ENCODE measurements around the gene DNAJC21. TPM values are rescaled to one million over a fixed set of nuclear protein-coding genes. Genes with fewer than 3 reads are reported as not detected.

The DNAJC21 gene
- total RNA-seq, 1 donor from 2014 or later = 69.0 TPM

DNA sequence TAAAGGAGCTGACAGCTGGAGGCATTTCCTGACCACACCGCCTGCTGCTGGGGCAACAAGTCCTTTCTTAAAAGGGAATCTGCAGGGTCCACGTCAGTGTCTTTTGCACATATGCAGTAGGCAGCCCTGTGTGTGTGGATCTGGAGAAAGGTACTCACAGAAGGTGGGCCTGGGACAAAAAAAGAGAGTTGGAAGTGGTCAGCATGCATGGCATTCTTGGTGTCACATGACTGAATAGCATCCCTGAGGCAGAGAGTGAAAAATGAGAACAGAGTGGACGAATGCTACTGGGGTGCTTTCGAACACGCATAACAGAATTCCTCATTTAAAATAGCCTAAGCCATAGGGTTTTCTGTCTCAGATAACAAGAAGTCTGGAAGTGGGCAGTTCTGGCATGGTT is 47.0 kb downstream of the DNAJC21 start:
- H3K27ac Mint-ChIP-seq = no peak overlapping the region
- DNase-seq = no peak
- no peaks in the 10 kb centered on the region for H3K36me3 Mint-ChIP-seq (ENCODE audit: low read depth)
- H3K27me3 Mint-ChIP-seq = peaks cover 13% of the 10 kb centered on the region
- intact Hi-C loops (cut with micrococcal nuclease) = no loop called here
- no peak overlapping the region for H3K4me3 Mint-ChIP-seq
- no peaks in the 10 kb centered on the region for H3K4me1 Mint-ChIP-seq
- H3K9me3 Mint-ChIP-seq = no peaks in the 10 kb centered on the region

DNA sequence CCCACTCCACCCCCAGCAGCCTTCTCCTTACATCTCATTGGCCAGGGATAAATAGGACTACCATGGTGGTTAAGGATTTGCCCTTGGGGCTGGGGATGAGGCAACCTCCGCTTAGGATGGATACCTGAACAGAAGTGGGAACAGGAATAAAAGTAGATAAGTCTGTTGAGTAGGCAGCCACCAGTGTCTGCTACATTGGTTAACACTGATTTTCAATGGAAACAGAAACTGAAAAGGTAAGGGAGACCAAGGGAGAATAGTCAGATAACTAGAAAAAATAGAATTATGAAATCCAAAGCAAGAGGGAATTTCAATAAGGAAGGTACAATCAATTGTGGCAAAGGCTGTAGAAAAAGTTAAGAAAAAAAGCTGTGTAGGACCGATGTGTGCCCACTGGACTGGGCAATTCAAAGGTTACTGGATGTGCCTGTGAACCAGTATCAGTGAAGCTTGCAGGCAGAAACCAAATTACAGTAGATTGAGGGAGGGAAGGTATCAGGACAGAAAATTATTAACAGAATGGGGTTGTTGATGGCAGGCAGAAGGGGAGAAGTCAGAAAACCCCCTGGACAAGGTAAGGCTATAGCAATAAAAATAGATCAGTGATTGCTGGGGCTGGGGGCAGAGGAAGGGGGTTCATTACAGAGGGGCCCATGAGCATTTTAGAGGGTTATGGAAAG is 48.7 kb downstream of the DNAJC21 start:
- Mint-ChIP-seq H3K27me3 (peaks cover 13% of the 10 kb centered on the region), H3K4me1 (no peaks in the 10 kb centered on the region), H3K27ac (no peak overlapping the region), H3K4me3 (no peak overlapping the region), H3K9me3 (no peaks in the 10 kb centered on the region), H3K36me3 (ENCODE audit: low read depth) (no peaks in the 10 kb centered on the region)
- no peak for DNase-seq
- intact Hi-C loops (cut with micrococcal nuclease) = no loop called here

DNA sequence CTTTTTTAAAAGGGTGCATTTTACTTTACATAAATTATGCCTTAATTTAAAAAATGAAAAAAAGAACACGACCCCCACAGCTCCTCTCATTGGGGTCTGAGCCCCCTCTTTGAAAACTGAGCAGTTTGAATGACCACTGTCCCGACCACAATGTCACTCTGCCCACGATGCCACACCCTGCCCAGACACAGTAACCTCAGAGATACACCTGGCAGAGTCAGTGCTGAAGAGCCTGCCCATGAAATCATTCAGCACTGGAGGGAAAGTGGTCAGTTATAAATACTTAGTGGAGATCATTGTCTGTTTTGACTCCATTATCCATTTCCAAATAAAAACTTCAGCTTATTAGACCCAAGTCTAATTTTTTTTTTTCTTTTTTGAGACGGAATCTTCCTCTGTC is 49.3 kb downstream of the DNAJC21 start:
- H3K4me3 Mint-ChIP-seq = no peak overlapping the region
- no peaks in the 10 kb centered on the region for H3K36me3 Mint-ChIP-seq (ENCODE audit: low read depth)
- H3K27ac Mint-ChIP-seq = no peak overlapping the region
- intact Hi-C loops (cut with micrococcal nuclease) = no loop called here
- no peaks in the 10 kb centered on the region for H3K4me1 Mint-ChIP-seq
- H3K27me3 Mint-ChIP-seq = peaks cover 13% of the 10 kb centered on the region
- DNase-seq = no peak
- H3K9me3 Mint-ChIP-seq = no peaks in the 10 kb centered on the region

DNA sequence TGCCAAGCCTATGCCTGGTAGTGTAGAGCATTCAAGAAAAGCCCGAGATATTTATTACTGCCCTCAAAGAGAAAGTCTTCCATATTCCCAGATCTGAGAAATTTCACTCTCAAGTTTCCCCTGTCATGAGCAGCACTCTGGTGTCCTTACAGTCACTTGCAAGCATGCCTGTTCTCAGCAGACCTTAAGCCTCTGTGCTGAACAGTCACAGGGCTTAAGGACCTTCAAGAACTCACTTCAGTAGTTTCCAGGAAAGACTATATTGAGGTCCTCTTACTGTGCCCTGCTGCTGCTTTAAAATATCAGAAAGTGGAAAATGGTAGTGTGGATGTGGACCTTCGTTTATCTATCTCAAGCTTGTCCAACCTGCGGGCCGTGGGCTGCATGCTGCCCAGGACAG is 53.5 kb downstream of the DNAJC21 start:
- intact Hi-C loops (cut with micrococcal nuclease) = no loop called here
- H3K4me3 Mint-ChIP-seq = no peak overlapping the region

DNA sequence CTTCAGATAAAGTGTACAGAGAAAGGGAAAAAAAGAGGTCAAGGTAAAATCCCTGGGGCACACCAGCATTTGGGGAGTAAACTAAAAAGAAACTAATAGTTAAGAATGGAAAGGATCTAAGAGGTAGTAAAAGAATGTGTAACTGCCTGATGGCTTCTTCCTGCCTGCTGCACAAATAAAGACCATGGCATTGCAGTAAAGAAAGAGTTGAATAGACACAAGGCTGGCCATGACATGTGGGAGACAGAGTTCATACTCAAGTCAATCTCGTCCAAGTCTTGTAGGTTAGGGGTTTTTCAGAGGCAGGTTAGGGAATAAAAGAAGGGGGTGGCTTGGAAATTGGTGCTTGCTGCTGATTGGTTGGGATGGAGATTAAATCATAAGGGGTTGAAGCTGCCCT is 57.6 kb downstream of the DNAJC21 start:
- H3K27ac Mint-ChIP-seq = no peak overlapping the region
- no peaks in the 10 kb centered on the region for H3K36me3 Mint-ChIP-seq (ENCODE audit: low read depth)
- peaks cover 6% of the 10 kb centered on the region for H3K27me3 Mint-ChIP-seq
- no peak overlapping the region for H3K4me3 Mint-ChIP-seq
- H3K9me3 Mint-ChIP-seq = peaks cover 19% of the 10 kb centered on the region
- DNase-seq = no peak
- intact Hi-C loops (cut with micrococcal nuclease) = no loop called here
- H3K4me1 Mint-ChIP-seq = no peaks in the 10 kb centered on the region

More for the DNA sequence above, 53.5 kb downstream of the DNAJC21 start:
- H3K27me3 Mint-ChIP-seq = peaks cover 5% of the 10 kb centered on the region
- H3K36me3 Mint-ChIP-seq (ENCODE audit: low read depth) = no peaks in the 10 kb centered on the region
- H3K27ac Mint-ChIP-seq = no peak overlapping the region
- no peaks in the 10 kb centered on the region for H3K4me1 Mint-ChIP-seq
- peaks cover 14% of the 10 kb centered on the region for H3K9me3 Mint-ChIP-seq
- DNase-seq = no peak

DNA sequence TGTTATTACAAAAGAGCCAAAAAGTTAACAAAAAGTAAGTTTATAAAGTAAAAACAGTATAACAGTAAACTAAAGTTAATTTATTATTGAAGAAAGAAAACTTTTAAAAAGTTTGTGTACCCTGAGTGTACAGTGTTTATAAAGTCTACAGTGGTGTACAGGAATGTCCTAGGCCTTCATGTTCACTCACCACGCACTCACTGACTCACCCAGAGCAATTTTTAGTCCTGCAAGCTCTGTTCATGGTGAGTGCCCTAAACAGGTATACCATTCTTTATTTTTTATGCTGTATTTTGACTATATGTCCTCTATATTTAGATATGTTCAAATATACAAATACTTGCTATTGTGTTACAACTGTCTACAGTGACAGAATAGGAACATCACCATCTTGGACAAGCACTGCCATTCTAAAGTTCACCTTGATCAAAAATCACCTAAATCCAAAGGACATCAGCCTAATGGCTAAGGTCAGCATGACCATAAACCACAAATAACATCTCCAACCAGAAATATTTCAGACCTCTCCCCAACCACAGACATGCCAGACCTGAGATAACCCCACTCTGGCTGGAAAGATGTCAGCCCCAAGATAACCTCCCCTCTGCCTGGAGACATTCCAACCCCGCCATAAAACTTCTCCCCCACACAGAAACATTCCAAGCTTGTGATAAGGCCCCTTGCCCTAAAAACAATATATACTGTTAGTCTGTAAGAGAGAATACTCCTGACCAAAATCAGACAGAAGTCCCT is 62.3 kb downstream of the DNAJC21 start:
- intact Hi-C loops (cut with micrococcal nuclease) = no loop called here
- no peak for DNase-seq
- no peaks in the 10 kb centered on the region for H3K4me1 Mint-ChIP-seq
- H3K36me3 Mint-ChIP-seq (ENCODE audit: low read depth) = no peaks in the 10 kb centered on the region
- H3K27ac Mint-ChIP-seq = no peak overlapping the region
- peaks cover 14% of the 10 kb centered on the region for H3K9me3 Mint-ChIP-seq
- peaks cover 23% of the 10 kb centered on the region for H3K27me3 Mint-ChIP-seq
- H3K4me3 Mint-ChIP-seq = no peak overlapping the region

DNA sequence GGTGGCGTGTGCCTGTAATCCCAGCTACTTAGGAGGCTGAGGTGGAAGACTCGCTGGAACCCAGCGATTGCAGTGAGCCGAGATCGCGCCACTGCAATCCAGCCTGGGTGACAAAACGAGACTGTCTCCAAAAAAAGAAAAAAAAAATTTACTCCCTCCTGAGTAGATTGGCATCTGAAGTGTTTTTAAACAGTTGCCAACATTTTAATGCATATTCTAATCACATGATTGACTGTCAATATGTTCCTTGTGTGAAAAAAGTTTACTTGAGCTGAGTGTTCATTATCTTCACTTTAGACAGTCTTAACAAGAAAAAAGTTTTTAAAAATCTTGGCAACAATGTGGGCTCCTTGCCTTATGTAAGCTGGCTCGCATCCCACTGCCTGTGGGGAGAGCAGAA is 64.6 kb downstream of the DNAJC21 start:
- Mint-ChIP-seq H3K27me3 (peaks cover 24% of the 10 kb centered on the region), H3K36me3 (ENCODE audit: low read depth) (no peaks in the 10 kb centered on the region), H3K4me1 (no peaks in the 10 kb centered on the region), H3K9me3 (no peaks in the 10 kb centered on the region), H3K4me3 (no peak overlapping the region), H3K27ac (no peak overlapping the region)
- no peak for DNase-seq
- intact Hi-C loops (cut with micrococcal nuclease) = no loop called here

DNA sequence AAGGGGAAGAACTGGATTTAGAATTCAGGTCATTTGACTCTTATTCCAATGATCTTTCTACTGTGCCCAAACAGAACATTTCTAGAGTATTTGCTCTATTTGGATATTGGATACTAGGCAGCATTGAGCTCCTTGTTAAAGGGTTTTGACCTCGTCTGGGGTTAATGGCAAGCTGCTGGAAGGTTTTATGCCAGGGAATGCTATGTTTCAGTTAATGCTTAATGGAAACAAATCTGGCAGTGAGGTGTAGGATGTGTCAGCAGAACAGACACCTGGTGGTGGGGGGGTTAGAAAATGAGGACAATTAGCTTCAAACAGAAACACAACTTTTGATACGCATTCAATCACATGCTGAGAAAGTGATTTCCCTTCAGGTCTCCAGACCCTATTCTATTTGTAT is 66.9 kb downstream of the DNAJC21 start:
- intact Hi-C loops (cut with micrococcal nuclease) = no loop called here
- Mint-ChIP-seq H3K9me3 (no peaks in the 10 kb centered on the region), H3K27ac (no peak overlapping the region), H3K36me3 (ENCODE audit: low read depth) (no peaks in the 10 kb centered on the region), H3K27me3 (peaks cover 28% of the 10 kb centered on the region), H3K4me3 (no peak overlapping the region), H3K4me1 (no peaks in the 10 kb centered on the region)
- DNase-seq = no peak

DNA sequence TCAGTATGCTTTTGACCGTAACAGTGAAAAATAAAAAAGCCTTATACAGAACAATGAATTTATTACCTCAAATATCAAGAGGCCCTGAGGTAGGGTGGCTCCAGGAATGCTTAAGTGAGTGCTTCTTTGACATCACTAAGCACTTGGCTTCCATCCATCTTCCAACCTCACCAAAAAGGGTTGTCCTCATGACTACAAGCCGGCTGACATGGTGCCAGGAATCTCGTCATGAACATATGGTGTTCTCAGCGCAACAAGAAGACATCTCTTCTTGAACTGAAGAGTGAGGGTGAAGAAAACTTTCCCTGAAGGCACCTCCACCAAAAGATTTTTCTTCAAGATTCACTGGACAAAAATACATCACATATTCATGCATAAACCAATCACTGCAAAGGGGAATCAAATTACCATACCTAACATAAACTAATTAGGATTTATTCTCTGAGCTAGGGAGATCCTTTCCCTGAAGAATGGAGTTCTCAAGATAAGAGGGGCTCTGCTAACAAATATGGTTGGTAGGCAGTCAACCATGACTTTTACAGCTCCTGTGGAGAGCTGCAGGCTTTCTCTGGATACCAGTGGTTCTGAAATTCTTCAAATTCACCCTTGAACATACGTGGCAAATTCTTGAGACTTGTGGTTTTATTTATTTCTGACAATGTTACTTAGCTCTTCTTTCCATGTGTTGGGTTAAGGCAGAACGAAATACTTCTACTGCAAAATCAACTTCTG is 68.9 kb downstream of the DNAJC21 start:
- Mint-ChIP-seq H3K36me3 (ENCODE audit: low read depth) (no peaks in the 10 kb centered on the region), H3K4me1 (no peaks in the 10 kb centered on the region), H3K27me3 (peaks cover 26% of the 10 kb centered on the region), H3K9me3 (no peaks in the 10 kb centered on the region), H3K4me3 (no peak overlapping the region), H3K27ac (no peak overlapping the region)
- intact Hi-C loops (cut with micrococcal nuclease) = no loop called here
- no peak for DNase-seq

DNA sequence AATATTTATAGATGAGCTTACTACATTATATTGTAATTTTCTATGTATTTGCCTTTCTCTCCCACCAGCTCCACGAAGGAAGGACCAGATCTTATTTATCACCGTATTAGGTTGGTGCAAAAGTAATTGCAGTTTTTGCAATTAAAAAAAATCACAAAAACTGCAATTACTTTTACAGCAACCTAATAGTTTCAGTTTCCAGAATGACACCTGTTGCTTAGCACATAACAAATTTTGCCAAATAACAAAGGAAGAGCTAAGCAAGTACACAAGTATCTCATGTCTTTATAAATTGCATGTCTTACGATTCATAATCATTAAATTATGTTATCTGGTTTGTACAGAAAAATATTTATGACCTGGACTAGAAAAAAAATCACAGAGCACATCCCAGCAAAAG is 72.5 kb downstream of the DNAJC21 start:
- Mint-ChIP-seq H3K4me3 (no peak overlapping the region), H3K36me3 (ENCODE audit: low read depth) (no peaks in the 10 kb centered on the region), H3K9me3 (no peaks in the 10 kb centered on the region), H3K27me3 (peaks cover 20% of the 10 kb centered on the region), H3K4me1 (no peaks in the 10 kb centered on the region), H3K27ac (no peak overlapping the region)
- DNase-seq = no peak
- intact Hi-C loops (cut with micrococcal nuclease) = loop anchor here (2.0 to 5.0 kb wide), 2 partner anchors 43 to 925 kb away; no protein-coding TSS in a partner anchor

DNA sequence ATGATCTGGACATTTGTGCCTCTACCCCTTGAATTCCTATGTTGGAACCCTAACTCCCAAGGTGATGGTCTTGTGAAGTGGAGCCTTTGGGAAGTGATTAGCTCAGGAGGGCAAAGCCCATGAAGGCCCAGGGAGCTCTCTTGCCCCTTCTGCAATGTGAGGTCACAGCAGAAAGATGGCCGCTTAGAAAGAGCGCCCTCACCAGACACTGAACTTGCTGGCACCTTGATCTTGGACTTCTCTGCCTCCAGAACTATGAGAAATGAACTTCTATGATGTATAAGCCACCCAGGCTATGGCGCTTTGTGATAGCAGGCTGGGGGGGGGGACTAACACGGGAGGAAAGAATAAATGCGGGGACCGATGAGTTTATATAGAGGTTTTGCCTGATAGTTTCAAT is 73.1 kb downstream of the DNAJC21 start:
- Mint-ChIP-seq H3K4me1 (no peaks in the 10 kb centered on the region), H3K27me3 (peaks cover 20% of the 10 kb centered on the region), H3K4me3 (no peak overlapping the region), H3K36me3 (ENCODE audit: low read depth) (no peaks in the 10 kb centered on the region), H3K9me3 (no peaks in the 10 kb centered on the region), H3K27ac (no peak overlapping the region)
- intact Hi-C loops (cut with micrococcal nuclease) = loop anchor here (2.0 to 5.0 kb wide), 2 partner anchors 44 to 925 kb away; no protein-coding TSS in a partner anchor
- DNase-seq = no peak

DNA sequence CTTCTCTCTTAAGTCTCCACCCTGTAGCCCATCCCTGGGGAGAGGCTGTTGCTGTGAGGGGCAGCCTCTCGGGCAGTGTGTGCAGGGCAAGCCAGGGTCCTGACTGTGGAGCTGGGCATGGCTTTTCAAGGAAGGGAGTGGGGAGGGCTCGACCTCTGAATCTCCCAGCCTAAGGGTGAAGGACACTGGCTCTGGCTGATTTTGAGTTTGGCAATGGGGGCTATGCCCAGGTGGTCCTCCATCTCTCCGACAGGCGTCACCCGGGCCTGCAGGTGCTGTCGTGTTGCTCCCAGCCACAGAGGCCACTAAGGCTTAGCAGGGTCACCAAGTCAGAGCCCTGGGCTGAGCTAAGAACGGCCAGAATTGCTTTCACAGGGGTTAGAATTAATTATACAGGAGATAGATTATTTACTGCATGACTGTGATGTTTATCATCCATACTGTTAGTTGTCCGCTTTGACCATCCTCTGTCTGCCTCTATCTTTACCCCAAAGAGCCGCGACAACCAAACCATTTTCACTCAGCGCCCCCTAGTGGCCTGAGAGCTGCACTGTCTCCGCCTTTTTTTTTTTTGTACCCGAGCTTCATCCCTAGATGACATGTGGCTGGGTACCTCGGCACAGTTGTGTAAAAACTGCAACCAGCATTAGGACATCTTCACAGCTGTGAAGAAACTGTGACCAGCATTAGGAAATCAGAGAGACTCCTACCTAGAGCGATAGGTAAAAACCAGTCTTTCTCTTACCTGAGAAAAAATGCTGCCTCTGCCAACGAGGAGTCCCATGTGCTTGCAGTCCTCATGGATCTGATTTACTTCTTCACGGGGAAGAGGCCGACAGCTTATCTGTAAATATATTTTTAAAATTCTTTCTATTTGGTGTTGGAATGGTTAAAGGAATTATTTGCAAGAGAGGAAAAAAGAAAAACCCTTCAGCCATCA is 73.9 kb downstream of the DNAJC21 start:
- intact Hi-C loops (cut with micrococcal nuclease) = loop anchor here (1.0 to 5.0 kb wide), 3 partner anchors 44 to 924 kb away; no protein-coding TSS in a partner anchor
- no peaks in the 10 kb centered on the region for H3K4me1 Mint-ChIP-seq
- H3K27ac Mint-ChIP-seq = no peak overlapping the region
- DNase-seq = peak; percentile 89
- H3K4me3 Mint-ChIP-seq = no peak overlapping the region
- H3K9me3 Mint-ChIP-seq = no peaks in the 10 kb centered on the region
- no peaks in the 10 kb centered on the region for H3K36me3 Mint-ChIP-seq (ENCODE audit: low read depth)
- H3K27me3 Mint-ChIP-seq = peaks cover 20% of the 10 kb centered on the region

DNA sequence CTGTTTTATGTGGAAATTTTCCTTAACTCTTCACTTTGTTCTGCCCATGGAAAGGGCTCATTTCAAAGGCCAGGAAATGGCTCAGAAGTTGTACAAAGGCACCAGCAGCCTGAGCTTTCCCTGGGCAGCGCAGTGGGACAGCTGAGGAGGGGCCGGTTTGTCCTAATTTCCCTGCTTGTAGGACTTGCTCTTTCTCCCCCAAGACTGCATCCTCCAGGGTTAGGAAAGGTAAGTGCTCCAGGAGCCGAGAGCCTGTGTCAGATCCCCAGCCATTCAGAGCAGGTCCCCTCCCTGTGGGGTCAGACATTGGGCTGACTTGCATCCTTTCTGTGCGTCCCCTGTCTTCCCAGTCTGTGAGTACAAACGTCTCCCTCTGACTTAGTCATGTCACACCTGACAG is 74.8 kb downstream of the DNAJC21 start:
- Mint-ChIP-seq H3K4me3 (no peak overlapping the region), H3K9me3 (no peaks in the 10 kb centered on the region), H3K4me1 (no peaks in the 10 kb centered on the region), H3K27me3 (peaks cover 20% of the 10 kb centered on the region), H3K36me3 (ENCODE audit: low read depth) (no peaks in the 10 kb centered on the region), H3K27ac (no peak overlapping the region)
- intact Hi-C loops (cut with micrococcal nuclease) = loop anchor here (5.0 kb wide), 1 partner anchor 923 kb away; no protein-coding TSS in a partner anchor
- no peak for DNase-seq

All from activated CD4-positive, alpha-beta T cell treated with anti-CD3 and anti-CD28 coated beads, Interleukin-2, amount 10 ng/mL, durations not matched to agents 24 days and 14 days (primary cell).